ENCODE data around the gene MRAS.

- no peak for TF ChIP-seq CTCF (conservative IDR thresholded peaks at IDR 0.05; ENCODE audit: low read depth, low read length)
- no peak for TF ChIP-seq EZH2 (IDR thresholded peaks at IDR 0.05; ENCODE audit: borderline replicate concordance, low read depth, low read length, poor library complexity, severe bottlenecking)
Observed at GRCh38 chr3:138327831-138328230, 20.5 kb upstream of the MRAS start.

Measured in A673 (cell line).